H1 (cell line): Measurements from ENCODE around the gene ANKRD9.

Experiments used
- EZH2 ChIP-seq: fragments of 200-600 bp; sonication (generic); IDR thresholded peaks from 2 replicates; pipeline ENCODE4 v1.7.1; 2012; ENCODE audit warnings: low read depth, mild to moderate bottlenecking, moderate library complexity, low read length, inconsistent platforms; ENCODE audit not compliant: severe bottlenecking
- GTF2F1 ChIP-seq: IDR thresholded peaks from 2 replicates; pipeline ENCODE4 v1.6.1; 2012; ENCODE audit warnings: low read depth, low read length, improper control_type of control experiment, borderline replicate concordance
- HDAC6 ChIP-seq: IDR thresholded peaks from one replicate; pipeline ENCODE4 v1.7.1; 2012; ENCODE audit warnings: low read depth, mild to moderate bottlenecking, inconsistent platforms, low read length, moderate library complexity
- POLR2AphosphoS5 ChIP-seq: IDR thresholded peaks from 2 replicates; pipeline ENCODE4 v1.6.1; 2011; ENCODE audit warnings: low read depth, low read length
- RFX5 ChIP-seq: IDR thresholded peaks from 2 replicates; pipeline ENCODE4 v1.6.1; 2011; ENCODE audit warnings: low read depth, low read length, improper control_type of control experiment, borderline replicate concordance
- TAF1 ChIP-seq: IDR thresholded peaks from 2 replicates; pipeline ENCODE4 v1.6.1; 2011; ENCODE audit warnings: mild to moderate bottlenecking, low read depth, low read length
- YY1 ChIP-seq: IDR thresholded peaks from 2 replicates; pipeline ENCODE4 v1.6.1; 2011; ENCODE audit warnings: low read depth, mild to moderate bottlenecking, low read length
- ZNF274 ChIP-seq: IDR thresholded peaks from 2 replicates; pipeline ENCODE4 v1.7.0; 2012; ENCODE audit warnings: low read length, borderline replicate concordance; ENCODE audit errors: extremely low read depth
- TF ChIP-seq, protein P1 (sequence below): IDR thresholded peaks from 2 replicates; pipeline ENCODE4 v1.6.1; 2011; ENCODE audit warnings: low read depth, mild to moderate bottlenecking, low read length; ENCODE audit not compliant: insufficient read depth
- TF ChIP-seq, protein P2 (sequence below), 3 experiments: IDR thresholded peaks; 1 replicate in 2 of 3; 2 replicates in 1 of 3; pipeline versions ENCODE4 v1.5.1 to v1.6.1; 2011; ENCODE audit warnings: low read length in 3 of 3, mild to moderate bottlenecking in 3 of 3, inconsistent platforms in 2 of 3, low read depth in 1 of 3, moderate library complexity in 1 of 3; ENCODE audit not compliant: insufficient read depth in 1 of 3; ENCODE audit errors: control extremely low read depth in 1 of 3

DNA sequence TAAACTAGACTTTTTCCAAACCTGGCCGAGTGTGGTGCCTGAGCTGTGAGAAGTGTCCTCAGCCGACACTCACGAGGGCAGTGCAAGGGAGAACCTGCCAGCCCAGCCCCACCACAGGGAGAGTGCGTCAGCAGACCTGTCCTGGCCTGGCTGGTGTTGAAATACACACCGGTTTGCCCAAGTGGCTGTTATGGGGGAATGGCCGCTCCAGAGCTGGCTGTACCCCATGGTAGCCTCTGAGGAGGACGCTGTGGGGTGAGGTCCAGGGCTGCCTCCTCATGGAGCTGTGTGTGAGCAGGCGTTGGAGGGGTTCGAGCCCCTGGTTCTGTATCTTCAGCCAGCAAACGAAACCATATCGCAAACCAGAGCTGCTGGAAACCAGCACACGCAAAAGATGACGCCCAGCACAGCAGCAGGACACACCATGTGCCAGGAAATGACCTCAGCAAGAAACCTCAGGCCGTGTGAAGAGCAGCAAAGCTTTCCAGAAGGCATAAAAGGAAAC, 9.4 kb downstream of the ANKRD9 start:
- no peak for TF ChIP-seq TAF1
- TF ChIP-seq POLR2AphosphoS5, result no peak
- no peak for TF ChIP-seq ZNF274
- TF ChIP-seq HDAC6, result no peak
- TF ChIP-seq EZH2, result no peak
- TF ChIP-seq GTF2F1, result no peak
- TF ChIP-seq, protein P1, sequence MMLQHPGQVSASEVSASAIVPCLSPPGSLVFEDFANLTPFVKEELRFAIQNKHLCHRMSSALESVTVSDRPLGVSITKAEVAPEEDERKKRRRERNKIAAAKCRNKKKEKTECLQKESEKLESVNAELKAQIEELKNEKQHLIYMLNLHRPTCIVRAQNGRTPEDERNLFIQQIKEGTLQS, result no peak
- TF ChIP-seq YY1, result no peak
- TF ChIP-seq, protein P2, sequence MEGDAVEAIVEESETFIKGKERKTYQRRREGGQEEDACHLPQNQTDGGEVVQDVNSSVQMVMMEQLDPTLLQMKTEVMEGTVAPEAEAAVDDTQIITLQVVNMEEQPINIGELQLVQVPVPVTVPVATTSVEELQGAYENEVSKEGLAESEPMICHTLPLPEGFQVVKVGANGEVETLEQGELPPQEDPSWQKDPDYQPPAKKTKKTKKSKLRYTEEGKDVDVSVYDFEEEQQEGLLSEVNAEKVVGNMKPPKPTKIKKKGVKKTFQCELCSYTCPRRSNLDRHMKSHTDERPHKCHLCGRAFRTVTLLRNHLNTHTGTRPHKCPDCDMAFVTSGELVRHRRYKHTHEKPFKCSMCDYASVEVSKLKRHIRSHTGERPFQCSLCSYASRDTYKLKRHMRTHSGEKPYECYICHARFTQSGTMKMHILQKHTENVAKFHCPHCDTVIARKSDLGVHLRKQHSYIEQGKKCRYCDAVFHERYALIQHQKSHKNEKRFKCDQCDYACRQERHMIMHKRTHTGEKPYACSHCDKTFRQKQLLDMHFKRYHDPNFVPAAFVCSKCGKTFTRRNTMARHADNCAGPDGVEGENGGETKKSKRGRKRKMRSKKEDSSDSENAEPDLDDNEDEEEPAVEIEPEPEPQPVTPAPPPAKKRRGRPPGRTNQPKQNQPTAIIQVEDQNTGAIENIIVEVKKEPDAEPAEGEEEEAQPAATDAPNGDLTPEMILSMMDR (IDR thresholded peaks at IDR 0.05; ENCODE audit: control extremely low read depth in 1 of 3, insufficient read depth in 1 of 3, low read depth in 1 of 3, low read length in 3 of 3), result no peak
- TF ChIP-seq RFX5, result no peak
